Measurements from ENCODE around the gene XK. TPM values are rescaled to one million over a fixed set of nuclear protein-coding genes. Genes with fewer than 3 reads are reported as not detected.

The XK gene
- total and polyA plus RNA-seq, 2 of the 4 experiments (the other 2 are of a cell fraction), result under 0.01 to 0.02 TPM

DNA sequence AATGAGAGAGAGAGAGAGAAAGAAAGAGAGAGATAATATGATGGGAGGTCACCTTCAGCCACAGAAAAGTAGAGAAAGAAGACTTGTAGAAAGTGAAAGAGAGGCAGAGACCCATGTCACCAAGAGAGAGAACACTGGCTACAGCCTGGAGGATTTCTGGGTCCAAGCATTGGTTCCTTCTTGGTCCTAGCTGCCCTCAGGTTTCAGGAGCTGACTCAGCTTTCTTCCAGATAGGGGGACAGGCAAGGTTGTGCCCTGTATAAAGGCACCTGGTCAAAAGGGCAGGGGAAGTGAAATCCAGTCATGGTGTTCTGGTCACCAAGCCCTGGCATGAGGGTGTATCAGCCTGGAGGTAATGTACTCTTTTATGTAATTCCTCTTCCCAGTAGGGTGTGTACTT, 47.5 kb upstream of the XK start:
- no peak overlapping the region for H3K23ac ChIP-seq (ENCODE audit: low read depth, low read length)
- POLR2A ChIA-PET (ENCODE audit: unreplicated experiment), result no interaction called here

More for the DNA sequence above, 47.5 kb upstream of the XK start:
- no peak overlapping the region for H3K14ac ChIP-seq (replicated peaks; ENCODE audit: low read depth, low read length)
- H4K20me1 ChIP-seq (ENCODE audit: insufficient read depth, low read length), result no peaks in the 10 kb centered on the region
- H3K56ac ChIP-seq (ENCODE audit: extremely low read depth, insufficient read depth, low read length), result no peak overlapping the region
- H2AK9ac ChIP-seq (replicated peaks; ENCODE audit: low read depth, low read length, poor library complexity), result no peak overlapping the region
- no peak overlapping the region for H2AK5ac ChIP-seq (ENCODE audit: low read depth, low read length)
- no peak overlapping the region for H3K4me2 ChIP-seq (ENCODE audit: low read depth, low read length)
- dilution Hi-C loops (cut with HindIII; ENCODE audit: low sequenced_read_pairs, unreplicated experiment), result no loop called here
- CTCF ChIA-PET, result no interaction called here
- H2BK5ac ChIP-seq (ENCODE audit: low read depth, low read length, poor library complexity, severe bottlenecking), result no peak overlapping the region
- H2BK20ac ChIP-seq (ENCODE audit: low read depth, low read length), result no peak overlapping the region
- H3K27ac ChIP-seq (ENCODE audit: insufficient read depth, low read length), result no peak overlapping the region
- in situ Hi-C loops (cut with MboI; ENCODE audit: low sequenced_read_pairs), result no loop called here
- H4K5ac ChIP-seq (ENCODE audit: low read depth, low read length), result no peak overlapping the region
- no peak overlapping the region for H2AFZ ChIP-seq (replicated peaks; ENCODE audit: low read length, poor library complexity)
- no peaks in the 10 kb centered on the region for H3K9me1 ChIP-seq (ENCODE audit: insufficient read depth, low read length)
- no peak overlapping the region for H2BK120ac ChIP-seq (ENCODE audit: low read depth, low read length)
- no peak overlapping the region for H2BK15ac ChIP-seq (ENCODE audit: low read depth, low read length)
- H4K91ac ChIP-seq (ENCODE audit: insufficient read depth, low read depth, low read length), result no peak overlapping the region
- no peaks in the 10 kb centered on the region for H3K36me3 ChIP-seq (ENCODE audit: control insufficient read depth, insufficient read depth, low read length)
- DNase-seq (no peak), ATAC-seq (ENCODE audit: low read depth) (no peak)
- no peaks in the 10 kb centered on the region for H3K4me1 ChIP-seq (ENCODE audit: control insufficient read depth, insufficient read depth, low read length)
- no peak overlapping the region for H3K18ac ChIP-seq (ENCODE audit: low read depth, low read length)
- intact Hi-C loops (cut with micrococcal nuclease), result no loop called here
- no peak overlapping the region for H4K8ac ChIP-seq (ENCODE audit: low read depth in 2 of 2, low read length in 2 of 2)
- H3K9me3 ChIP-seq (ENCODE audit: control insufficient read depth, insufficient read depth, low read length), result no peaks in the 10 kb centered on the region
- H3K79me1 ChIP-seq (ENCODE audit: low read depth in 1 of 2, low read length in 2 of 2), result no peaks in the 10 kb centered on the region
- no peaks in the 10 kb centered on the region for H3K27me3 ChIP-seq (ENCODE audit: control insufficient read depth, insufficient read depth, low read length)
- H3K9ac ChIP-seq (ENCODE audit: low read depth, low read length), result no peak overlapping the region
- BruUV-seq (replicated peaks), result no TSS peak
- H3K4ac ChIP-seq (ENCODE audit: low read depth, low read length), result no peak overlapping the region
- TF ChIP-seq, protein P1, sequence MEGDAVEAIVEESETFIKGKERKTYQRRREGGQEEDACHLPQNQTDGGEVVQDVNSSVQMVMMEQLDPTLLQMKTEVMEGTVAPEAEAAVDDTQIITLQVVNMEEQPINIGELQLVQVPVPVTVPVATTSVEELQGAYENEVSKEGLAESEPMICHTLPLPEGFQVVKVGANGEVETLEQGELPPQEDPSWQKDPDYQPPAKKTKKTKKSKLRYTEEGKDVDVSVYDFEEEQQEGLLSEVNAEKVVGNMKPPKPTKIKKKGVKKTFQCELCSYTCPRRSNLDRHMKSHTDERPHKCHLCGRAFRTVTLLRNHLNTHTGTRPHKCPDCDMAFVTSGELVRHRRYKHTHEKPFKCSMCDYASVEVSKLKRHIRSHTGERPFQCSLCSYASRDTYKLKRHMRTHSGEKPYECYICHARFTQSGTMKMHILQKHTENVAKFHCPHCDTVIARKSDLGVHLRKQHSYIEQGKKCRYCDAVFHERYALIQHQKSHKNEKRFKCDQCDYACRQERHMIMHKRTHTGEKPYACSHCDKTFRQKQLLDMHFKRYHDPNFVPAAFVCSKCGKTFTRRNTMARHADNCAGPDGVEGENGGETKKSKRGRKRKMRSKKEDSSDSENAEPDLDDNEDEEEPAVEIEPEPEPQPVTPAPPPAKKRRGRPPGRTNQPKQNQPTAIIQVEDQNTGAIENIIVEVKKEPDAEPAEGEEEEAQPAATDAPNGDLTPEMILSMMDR (conservative IDR thresholded peaks at IDR 0.05; ENCODE audit: low read depth, low read length), result no peak
- TF ChIP-seq MXI1 (IDR thresholded peaks at IDR 0.05; ENCODE audit: borderline replicate concordance, low read depth, low read length) (no peak), MAFK (IDR thresholded peaks at IDR 0.05; ENCODE audit: low read depth, low read length) (0 out of 2 replicates have a peak, but pooled peaks have one; percentile 15)
- no peak overlapping the region for H3K4me3 ChIP-seq (ENCODE audit: insufficient read depth, low read depth, low read length)
